Gastrocnemius medialis (tissue), 4 donors: ENCODE data around the gene WFIKKN1.

Experiments
- CTCF ChIP-seq, 5 experiments: fragments of 450-650 bp in 3 of 5; fragments of 200-600 bp in 2 of 5; sonication (generic) in 2 of 5; IDR thresholded peaks in 4 of 5; conservative IDR thresholded peaks in 1 of 5; 1 replicate in 4 of 5; 2 replicates in 1 of 5; pipeline ENCODE4 v1.5.1; 2016 to 2019; ENCODE audit warnings: antibody characterized with exemption in 5 of 5, mild to moderate bottlenecking in 3 of 5, moderate library complexity in 3 of 5
- POLR2A ChIP-seq, 2 donors: fragments of 450-650 bp; IDR thresholded peaks; one replicate each; pipeline ENCODE4 v1.6.1; 2017; ENCODE audit warnings: antibody characterized with exemption in 2 of 2, mild to moderate bottlenecking in 2 of 2, moderate library complexity in 2 of 2

DNA sequence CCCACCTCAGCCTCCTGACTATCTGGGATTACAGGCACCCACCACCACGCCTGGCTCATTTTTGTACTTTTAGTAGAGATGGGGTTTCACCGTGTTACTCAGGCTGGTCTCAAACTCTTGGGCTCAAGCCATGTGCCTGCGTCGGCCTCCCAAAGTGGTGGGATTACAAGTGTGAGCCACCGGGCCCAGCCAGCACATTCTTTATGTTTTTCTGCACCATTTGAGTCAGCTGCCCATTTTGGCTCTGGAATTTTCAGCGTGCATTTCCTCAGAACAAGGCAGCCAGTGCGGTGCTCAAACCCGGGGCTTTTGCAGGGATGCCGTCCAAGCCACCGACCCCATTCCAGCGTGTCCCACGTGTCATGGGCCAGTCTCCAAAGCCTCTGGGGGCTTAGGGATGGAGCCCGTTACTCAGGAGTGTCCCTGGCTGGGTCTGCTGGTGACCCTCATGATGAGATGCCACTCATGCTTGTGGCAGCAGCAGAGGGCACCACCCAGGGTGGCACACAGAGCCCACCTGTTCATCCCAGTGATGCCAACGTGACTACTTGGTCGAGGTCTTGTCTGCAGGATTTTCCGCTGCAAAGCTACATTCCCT, 44.6 kb upstream of the WFIKKN1 start:
- TF ChIP-seq CTCF (IDR thresholded peaks at IDR 0.05 in 4 of 5, conservative IDR thresholded peaks at IDR 0.05 in 1 of 5) (no peak), POLR2A (IDR thresholded peaks at IDR 0.05) (no peak)
